Type B pancreatic cell (in vitro differentiated cells): ENCODE data around the gene WBP1. TPM values are rescaled to one million over a fixed set of nuclear protein-coding genes. Genes with fewer than 3 reads are reported as not detected.

Experiments used
- DNase-seq: peaks from one replicate; pipeline ENCODE4 v3.0.0; 2021; ENCODE audit warnings: mixed read lengths; ENCODE audit not compliant: unreplicated experiment; ENCODE audit errors: extremely low spot score
- H3K27ac Mint-ChIP-seq: 2 replicates; pipeline ENCODE4 v1.8.0; 2021; ENCODE audit warnings: mild to moderate bottlenecking, mixed read lengths
- H3K27me3 Mint-ChIP-seq: 2 replicates; pipeline ENCODE4 v1.8.0; 2021; ENCODE audit warnings: mixed read lengths
- H3K36me3 Mint-ChIP-seq: 2 replicates; pipeline ENCODE4 v1.8.0; 2021; ENCODE audit warnings: mixed read lengths
- H3K4me1 Mint-ChIP-seq: one replicate; pipeline ENCODE4 v1.8.0; 2021; ENCODE audit warnings: mixed read lengths; ENCODE audit not compliant: unreplicated experiment
- H3K4me3 Mint-ChIP-seq: 2 replicates; pipeline ENCODE4 v1.8.0; 2021; ENCODE audit warnings: mild to moderate bottlenecking, mixed read lengths
- H3K9me3 Mint-ChIP-seq: 2 replicates; pipeline ENCODE4 v1.8.0; 2021; ENCODE audit warnings: mixed read lengths
- total RNA-seq: library from RNA; stranded (reverse); gene quantifications from 2 replicates; pipeline ENCODE4 v1.2.1, GENCODE V29; 2021; ENCODE audit warnings: low replicate concordance
- TF ChIP-seq, protein P1 (sequence below): fragments of 200-600 bp; sonication (generic); conservative IDR thresholded peaks from 2 replicates; pipeline ENCODE4 v1.5.0; 2021; ENCODE audit warnings: antibody characterized with exemption, mild to moderate bottlenecking

WBP1 gene
- total RNA-seq, 1 donor from 2014 or later: 121 TPM

DNA sequence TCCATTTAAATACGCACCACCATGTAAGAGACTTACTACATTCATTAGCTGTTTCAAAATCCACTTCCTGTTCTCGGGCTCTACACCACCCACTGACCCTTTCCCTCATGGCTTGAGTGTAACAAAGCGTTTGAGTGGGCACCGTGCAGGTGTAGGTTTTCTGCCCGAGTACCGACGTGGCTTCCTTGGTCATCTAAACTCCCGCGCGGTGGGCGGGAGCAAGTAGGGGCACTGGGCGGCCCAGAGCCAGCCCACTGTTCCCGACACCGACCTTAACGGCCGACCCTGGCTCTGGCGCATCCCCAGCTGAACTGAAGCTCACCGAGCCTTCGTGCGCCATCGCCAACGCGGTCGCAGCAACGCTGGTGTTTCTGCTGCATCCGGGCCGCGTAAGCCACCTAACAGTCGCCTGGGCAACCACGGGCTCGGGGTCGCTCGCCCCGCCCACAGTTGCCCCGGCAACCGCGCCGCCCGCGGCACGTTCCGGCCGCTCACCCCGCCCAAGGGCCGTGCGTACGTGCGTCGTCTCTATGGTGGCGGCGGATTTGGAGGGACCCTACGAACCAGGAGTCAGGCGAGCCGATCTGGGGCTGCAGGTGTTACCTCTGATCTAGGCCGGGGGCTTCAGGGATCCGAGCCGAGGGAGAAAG lies 36.9 kb upstream of the WBP1 start, which contains the start of the genes C2orf81 and WDR54:
Gene C2orf81 (minus strand): TSS at position 399 of the 650 bp plus-strand sequence. CDS start 59 bp downstream, at position 340.
Gene WDR54 (plus strand): TSS at position 510 of the 650 bp plus-strand sequence. CDS start 424 bp downstream, outside the sequence.
- peaks cover 2% of the 10 kb centered on the region for H3K27me3 Mint-ChIP-seq
- H3K4me3 Mint-ChIP-seq: peak within 1 kb of the TSS; percentile 96
- peaks cover 14% of the 10 kb centered on the region for H3K4me1 Mint-ChIP-seq

GRCh38 chr2:74423231-74424095 lies 34.8 kb upstream of the WBP1 start:
- peak overlapping the region; percentile 96 for H3K4me3 Mint-ChIP-seq
- peaks cover 9% of the 10 kb centered on the region for H3K36me3 Mint-ChIP-seq
- no peak for DNase-seq
- H3K27ac Mint-ChIP-seq: peak overlapping the region; percentile 5
- TF ChIP-seq, protein P1, sequence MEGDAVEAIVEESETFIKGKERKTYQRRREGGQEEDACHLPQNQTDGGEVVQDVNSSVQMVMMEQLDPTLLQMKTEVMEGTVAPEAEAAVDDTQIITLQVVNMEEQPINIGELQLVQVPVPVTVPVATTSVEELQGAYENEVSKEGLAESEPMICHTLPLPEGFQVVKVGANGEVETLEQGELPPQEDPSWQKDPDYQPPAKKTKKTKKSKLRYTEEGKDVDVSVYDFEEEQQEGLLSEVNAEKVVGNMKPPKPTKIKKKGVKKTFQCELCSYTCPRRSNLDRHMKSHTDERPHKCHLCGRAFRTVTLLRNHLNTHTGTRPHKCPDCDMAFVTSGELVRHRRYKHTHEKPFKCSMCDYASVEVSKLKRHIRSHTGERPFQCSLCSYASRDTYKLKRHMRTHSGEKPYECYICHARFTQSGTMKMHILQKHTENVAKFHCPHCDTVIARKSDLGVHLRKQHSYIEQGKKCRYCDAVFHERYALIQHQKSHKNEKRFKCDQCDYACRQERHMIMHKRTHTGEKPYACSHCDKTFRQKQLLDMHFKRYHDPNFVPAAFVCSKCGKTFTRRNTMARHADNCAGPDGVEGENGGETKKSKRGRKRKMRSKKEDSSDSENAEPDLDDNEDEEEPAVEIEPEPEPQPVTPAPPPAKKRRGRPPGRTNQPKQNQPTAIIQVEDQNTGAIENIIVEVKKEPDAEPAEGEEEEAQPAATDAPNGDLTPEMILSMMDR: no peak
- H3K9me3 Mint-ChIP-seq: no peaks in the 10 kb centered on the region
- H3K27me3 Mint-ChIP-seq: peaks cover 2% of the 10 kb centered on the region
- peaks cover 14% of the 10 kb centered on the region for H3K4me1 Mint-ChIP-seq

More for the DNA sequence above, 36.9 kb upstream of the WBP1 start, which contains the start of the genes C2orf81 and WDR54:
- peak; percentile 92 for DNase-seq
- TF ChIP-seq, protein P1: no peak
- Mint-ChIP-seq H3K36me3 (peaks cover 5% of the 10 kb centered on the region), H3K9me3 (no peaks in the 10 kb centered on the region), H3K27ac (peak within 1 kb of the TSS; percentile 88)

- H3K9me3 Mint-ChIP-seq: no peaks in the 10 kb centered on the region
- DNase-seq: no peak
- peaks cover 2% of the 10 kb centered on the region for H3K27me3 Mint-ChIP-seq
- no peak overlapping the region for H3K4me3 Mint-ChIP-seq
- H3K4me1 Mint-ChIP-seq: peaks cover 14% of the 10 kb centered on the region
- TF ChIP-seq, protein P1: no peak
- H3K27ac Mint-ChIP-seq: peak overlapping the region; percentile 30
- H3K36me3 Mint-ChIP-seq: peaks cover 9% of the 10 kb centered on the region
Measured at GRCh38 chr2:74424139-74424992, 33.9 kb upstream of the WBP1 start.

GRCh38 chr2:74424995-74425406 lies 33.2 kb upstream of the WBP1 start:
- Mint-ChIP-seq H3K27me3 (peaks cover 2% of the 10 kb centered on the region), H3K36me3 (peaks cover 9% of the 10 kb centered on the region), H3K27ac (no peak overlapping the region), H3K4me3 (no peak overlapping the region), H3K9me3 (no peaks in the 10 kb centered on the region), H3K4me1 (peaks cover 14% of the 10 kb centered on the region)
- TF ChIP-seq, protein P1: no peak
- DNase-seq: no peak

GRCh38 chr2:74425523-74425922 lies 32.7 kb upstream of the WBP1 start:
- Mint-ChIP-seq H3K9me3 (no peaks in the 10 kb centered on the region), H3K4me3 (peak overlapping the region; percentile 31), H3K4me1 (peaks cover 14% of the 10 kb centered on the region), H3K36me3 (peaks cover 9% of the 10 kb centered on the region), H3K27me3 (peaks cover 2% of the 10 kb centered on the region), H3K27ac (peak overlapping the region; percentile 70)
- TF ChIP-seq, protein P1: no peak
- no peak for DNase-seq
